Activated CD4-positive, alpha-beta memory T cell treated with anti-CD3 and anti-CD28 coated beads for 36 hours (primary cell): ENCODE results near the gene TAF1C. TPM values are rescaled to one million over a fixed set of nuclear protein-coding genes. Genes with fewer than 3 reads are reported as not detected.

ENCODE experiments used
- CTCF ChIA-PET: fragments of 350-600 bp; sonication (Branson Sonifier 250); formaldehyde crosslinking; loops from one replicate; lab custom pipeline; 2021; ENCODE audit warnings: antibody characterized with exemption, inconsistent platforms; lab: Charles Lee
- POLR2A ChIA-PET: fragments of 350-600 bp; sonication (Branson Sonifier 250); formaldehyde crosslinking; loops from one replicate; lab custom pipeline; 2021; ENCODE audit warnings: antibody characterized with exemption; lab: Charles Lee
- DNase-seq: peaks from one replicate; pipeline ENCODE4 v3.0.0-alpha.2; 2020
- H3K27ac Mint-ChIP-seq: one replicate; pipeline ENCODE4 v1.8.0; 2021; ENCODE audit warnings: mixed read lengths
- H3K27me3 Mint-ChIP-seq: one replicate; pipeline ENCODE4 v1.8.0; 2021; ENCODE audit warnings: mixed read lengths
- H3K36me3 Mint-ChIP-seq: one replicate; pipeline ENCODE4 v1.8.0; 2021; ENCODE audit warnings: mixed read lengths
- H3K4me1 Mint-ChIP-seq: one replicate; pipeline ENCODE4 v1.8.0; 2021; ENCODE audit warnings: low read depth, mixed read lengths
- H3K4me3 Mint-ChIP-seq: one replicate; pipeline ENCODE4 v1.8.0; 2021; ENCODE audit warnings: mild to moderate bottlenecking, mixed read lengths
- H3K9me3 Mint-ChIP-seq: one replicate; pipeline ENCODE4 v1.8.0; 2021; ENCODE audit warnings: mixed read lengths
- intact Hi-C: fragments of 100-400 bp; cut with micrococcal nuclease; formaldehyde crosslinking; loops from one replicate; pipeline ENCODE4 v1.15.1; 2023
- total RNA-seq, 2 experiments: library from RNA; stranded (reverse); gene quantifications; one replicate each; pipeline ENCODE4 v1.2.3, GENCODE V29; 2021

TAF1C gene
- total RNA-seq, 2 experiments from 2014 or later: 44.7 to 48.1 TPM

- no peaks in the 10 kb centered on the region for H3K9me3 Mint-ChIP-seq
- no peak for DNase-seq
- CTCF ChIA-PET: interaction anchor here (8.5 kb wide), 1 partner anchor 94 kb away, joined by 124 read pairs; no protein-coding TSS in a partner anchor
- peaks cover 9% of the 10 kb centered on the region for H3K36me3 Mint-ChIP-seq
- POLR2A ChIA-PET: no interaction called here
- intact Hi-C loops: loop anchor here (10.0 kb wide), 1 partner anchor 324 kb away; the partner anchor contains the start of gene MEAK7
- H3K4me1 Mint-ChIP-seq: peaks cover 32% of the 10 kb centered on the region
- H3K27me3 Mint-ChIP-seq: no peaks in the 10 kb centered on the region
- no peak overlapping the region for H3K4me3 Mint-ChIP-seq
- H3K27ac Mint-ChIP-seq: no peak overlapping the region
These were observed 6.2 kb downstream of the TAF1C start for GRCh38 chr16:84180519-84181140.

- Mint-ChIP-seq H3K36me3 (peaks cover 9% of the 10 kb centered on the region), H3K4me3 (no peak overlapping the region), H3K9me3 (no peaks in the 10 kb centered on the region), H3K27me3 (no peaks in the 10 kb centered on the region), H3K27ac (no peak overlapping the region), H3K4me1 (peaks cover 29% of the 10 kb centered on the region)
- no peak for DNase-seq
- ChIA-PET CTCF (interaction anchor here (0.7 to 8.5 kb wide), 3 partner anchors 94 to 293 kb away, joined by 3 to 124 read pairs (median 5); no protein-coding TSS in a partner anchor), POLR2A (no interaction called here)
- intact Hi-C loops: loop anchor here (5.0 to 10.0 kb wide), 3 partner anchors 62 to 325 kb away; partner anchors contain the start of genes MBTPS1 and MEAK7
These were observed 7.1 kb downstream of the TAF1C start for GRCh38 chr16:84179612-84180320.

GRCh38 chr16:84178892-84179611 is 7.8 kb downstream of the TAF1C start:
- POLR2A ChIA-PET: no interaction called here
- H3K36me3 Mint-ChIP-seq: peaks cover 9% of the 10 kb centered on the region
- intact Hi-C loops: loop anchor here (5.0 kb wide), 2 partner anchors 62 to 77 kb away; partner anchors contain the start of gene MBTPS1
- H3K27me3 Mint-ChIP-seq: peaks cover 5% of the 10 kb centered on the region
- no peaks in the 10 kb centered on the region for H3K9me3 Mint-ChIP-seq
- CTCF ChIA-PET: interaction anchor here (0.7 to 8.5 kb wide), 6 partner anchors 8 to 293 kb away, joined by 3 to 124 read pairs (median 6); partner anchors contain the start of gene TAF1C
- no peak overlapping the region for H3K4me3 Mint-ChIP-seq
- no peak overlapping the region for H3K27ac Mint-ChIP-seq
- no peak for DNase-seq
- H3K4me1 Mint-ChIP-seq: peaks cover 25% of the 10 kb centered on the region

DNA sequence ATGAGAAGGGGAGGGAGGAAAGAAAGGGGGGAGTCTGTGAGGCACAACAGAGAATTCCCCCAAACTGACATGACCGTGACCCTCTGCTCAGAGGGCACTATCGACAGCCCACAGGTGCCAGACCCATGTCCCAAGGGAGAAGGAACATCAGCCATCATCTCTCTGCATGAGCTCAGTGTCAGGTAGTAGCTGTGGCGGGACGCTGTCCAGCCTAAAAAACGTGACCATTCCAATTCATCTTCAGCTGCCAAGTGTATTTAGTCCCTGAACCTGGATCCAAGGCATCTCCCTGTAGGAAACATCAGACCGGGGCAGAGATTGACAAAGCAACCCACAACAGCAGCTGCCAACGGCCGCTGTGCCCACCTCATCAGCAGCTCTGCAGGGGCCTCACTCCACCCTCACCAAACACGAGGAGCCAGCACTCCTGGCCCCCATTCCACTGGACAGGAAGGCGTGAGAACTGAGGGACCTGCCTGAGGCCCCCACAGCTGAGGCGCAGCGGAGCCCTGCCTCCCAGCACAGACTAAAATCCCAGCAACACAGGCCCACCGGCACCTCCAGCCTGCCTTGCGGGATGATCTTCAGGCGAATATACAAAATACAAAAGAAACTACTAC is 8.6 kb downstream of the TAF1C start:
- Mint-ChIP-seq H3K27me3 (peaks cover 5% of the 10 kb centered on the region), H3K4me3 (no peak overlapping the region), H3K27ac (peak overlapping the region; percentile 70), H3K36me3 (peaks cover 9% of the 10 kb centered on the region), H3K4me1 (peaks cover 25% of the 10 kb centered on the region), H3K9me3 (no peaks in the 10 kb centered on the region)
- DNase-seq: no peak
- ChIA-PET CTCF (interaction anchor here (0.9 to 8.5 kb wide), 9 partner anchors 9 to 113 kb away, joined by 3 to 124 read pairs (median 5); partner anchors contain the start of genes MBTPS1 and TAF1C), POLR2A (interaction anchor here (0.6 to 1.2 kb wide), 2 partner anchors 11 to 34 kb away, joined by 5 read pairs; no protein-coding TSS in a partner anchor)
- intact Hi-C loops: loop anchor here (5.0 kb wide), 2 partner anchors 61 to 76 kb away; partner anchors contain the start of gene MBTPS1

DNA sequence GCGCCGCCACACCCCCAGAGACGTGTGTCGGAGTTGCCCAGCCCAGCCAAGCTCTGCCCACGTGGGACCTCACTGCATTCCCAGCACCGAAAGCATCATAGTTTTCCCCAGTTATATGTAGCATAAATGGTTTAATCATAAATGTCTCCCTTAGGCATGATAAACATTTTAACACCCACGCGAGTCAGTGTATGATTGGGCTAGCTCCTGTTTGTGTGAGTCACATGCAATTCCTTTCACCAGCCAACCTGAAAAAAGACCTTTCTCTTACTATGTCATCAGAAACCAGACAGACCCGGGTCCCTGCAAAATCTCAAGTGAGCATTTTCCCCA is 9.2 kb downstream of the TAF1C start:
- no peak overlapping the region for H3K4me3 Mint-ChIP-seq
- ChIA-PET CTCF (interaction anchor here (0.9 to 8.5 kb wide), 7 partner anchors 10 to 112 kb away, joined by 3 to 124 read pairs (median 6); partner anchors contain the start of genes MBTPS1 and TAF1C), POLR2A (interaction anchor here (0.6 to 1.2 kb wide), 2 partner anchors 11 to 34 kb away, joined by 5 read pairs; no protein-coding TSS in a partner anchor)
- peaks cover 7% of the 10 kb centered on the region for H3K36me3 Mint-ChIP-seq
- peaks cover 25% of the 10 kb centered on the region for H3K4me1 Mint-ChIP-seq
- peaks cover 5% of the 10 kb centered on the region for H3K27me3 Mint-ChIP-seq
- H3K27ac Mint-ChIP-seq: peak overlapping the region; percentile 70
- H3K9me3 Mint-ChIP-seq: no peaks in the 10 kb centered on the region
- peak; percentile 54 for DNase-seq
- intact Hi-C loops: loop anchor here (1.0 to 5.0 kb wide), 3 partner anchors 10 to 75 kb away; partner anchors contain the start of genes MBTPS1 and TAF1C

DNA sequence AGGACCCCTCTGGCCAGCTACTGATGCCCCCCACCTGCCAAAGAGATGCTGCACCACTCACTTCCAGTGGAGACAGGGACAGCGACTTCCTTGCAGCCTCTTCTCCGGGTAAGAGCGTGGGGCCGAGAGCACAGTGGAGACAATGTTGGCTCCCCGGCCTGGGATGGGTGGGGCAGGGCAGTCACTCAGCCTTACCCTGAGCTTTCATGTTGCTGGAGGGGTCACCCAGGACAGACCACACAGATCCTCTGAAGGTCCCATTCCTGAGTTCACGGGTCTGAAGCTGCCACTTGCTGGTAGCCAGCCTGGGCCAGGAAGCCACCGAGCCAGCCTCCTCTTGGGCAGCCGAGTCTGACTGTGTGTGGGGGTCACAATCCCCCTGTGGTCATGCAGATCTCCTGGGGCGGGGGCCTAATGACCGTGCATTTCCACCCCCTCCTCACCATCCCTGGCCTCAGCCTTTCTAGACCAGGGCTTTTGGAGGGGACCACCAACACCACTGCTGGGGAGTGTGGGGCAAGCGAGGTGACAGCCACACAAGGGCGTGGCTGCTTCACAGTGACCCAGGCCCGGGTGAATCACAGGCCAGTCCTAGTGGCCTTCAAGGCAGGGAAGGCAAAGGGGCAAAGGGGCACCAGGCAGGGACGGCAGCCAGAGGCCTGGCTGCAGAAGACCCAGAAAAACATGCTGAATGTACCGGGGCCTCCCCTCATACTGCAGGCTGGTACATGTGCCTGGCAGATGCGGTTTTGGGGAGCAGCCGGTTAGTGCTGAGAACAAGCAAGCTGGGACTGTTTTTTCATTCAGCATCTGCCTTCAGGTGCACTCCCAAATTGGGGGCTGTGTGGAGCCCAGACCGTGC is 10.4 kb downstream of the TAF1C start:
- Mint-ChIP-seq H3K27me3 (peaks cover 6% of the 10 kb centered on the region), H3K4me1 (peaks cover 25% of the 10 kb centered on the region), H3K27ac (no peak overlapping the region), H3K4me3 (no peak overlapping the region), H3K9me3 (no peaks in the 10 kb centered on the region), H3K36me3 (peaks cover 4% of the 10 kb centered on the region)
- POLR2A ChIA-PET: interaction anchor here (0.8 to 2.2 kb wide), 2 partner anchors 60 to 92 kb away, joined by 4 to 5 read pairs; partner anchors contain the start of gene MBTPS1
- intact Hi-C loops: loop anchor here (1.0 to 5.0 kb wide), 3 partner anchors 11 to 74 kb away; partner anchors contain the start of genes MBTPS1 and TAF1C
- CTCF ChIA-PET: interaction anchor here (0.6 to 8.5 kb wide), 18 partner anchors 8 to 220 kb away, joined by 3 to 124 read pairs (median 4); partner anchors contain the start of genes MBTPS1 and TAF1C
- DNase-seq: no peak

- peaks cover 6% of the 10 kb centered on the region for H3K27me3 Mint-ChIP-seq
- peak; percentile 79 for DNase-seq
- POLR2A ChIA-PET: interaction anchor here (0.8 to 2.2 kb wide), 2 partner anchors 59 to 91 kb away, joined by 4 to 5 read pairs; partner anchors contain the start of gene MBTPS1
- H3K4me1 Mint-ChIP-seq: peaks cover 25% of the 10 kb centered on the region
- H3K27ac Mint-ChIP-seq: no peak overlapping the region
- peaks cover 2% of the 10 kb centered on the region for H3K36me3 Mint-ChIP-seq
- intact Hi-C loops: loop anchor here (1.0 to 5.0 kb wide), 5 partner anchors 31 to 91 kb away; partner anchors contain the start of genes DNAAF1, HSDL1 and MBTPS1
- no peak overlapping the region for H3K4me3 Mint-ChIP-seq
- H3K9me3 Mint-ChIP-seq: no peaks in the 10 kb centered on the region
- CTCF ChIA-PET: interaction anchor here (0.6 to 8.5 kb wide), 25 partner anchors 9 to 219 kb away, joined by 3 to 124 read pairs (median 4); partner anchors contain the start of genes MBTPS1 and TAF1C
These were observed 11.3 kb downstream of the TAF1C start for GRCh38 chr16:84175350-84176081.

- Mint-ChIP-seq H3K36me3 (peaks cover 2% of the 10 kb centered on the region), H3K9me3 (no peaks in the 10 kb centered on the region)
These were observed 12.5 kb downstream of the TAF1C start for GRCh38 chr16:84174396-84174795.

GRCh38 chr16:84169765-84170310 is 17.0 kb downstream of the TAF1C start:
- CTCF ChIA-PET: interaction anchor here (0.7 to 2.3 kb wide), 5 partner anchors 17 to 107 kb away, joined by 3 to 16 read pairs (median 5); partner anchors contain the start of gene TAF1C
- no peaks in the 10 kb centered on the region for H3K9me3 Mint-ChIP-seq
- POLR2A ChIA-PET: interaction anchor here (1.1 kb wide), 1 partner anchor 53 kb away, joined by 3 read pairs; the partner anchor contains the start of gene MBTPS1
- no peak overlapping the region for H3K27ac Mint-ChIP-seq
- no peak overlapping the region for H3K4me3 Mint-ChIP-seq
- intact Hi-C loops: loop anchor here (5.0 kb wide), 1 partner anchor 887 kb away; no protein-coding TSS in a partner anchor
- peaks cover 7% of the 10 kb centered on the region for H3K4me1 Mint-ChIP-seq
- H3K36me3 Mint-ChIP-seq: no peaks in the 10 kb centered on the region
- H3K27me3 Mint-ChIP-seq: peaks cover 24% of the 10 kb centered on the region
- no peak for DNase-seq

More at GRCh38 chr16:84174396-84174795, 12.5 kb downstream of the TAF1C start:
- intact Hi-C loops: loop anchor here (2.0 kb wide), 1 partner anchor 30 kb away; the partner anchor contains the start of genes DNAAF1 and HSDL1
- DNase-seq: no peak
- Mint-ChIP-seq H3K27ac (no peak overlapping the region), H3K4me3 (no peak overlapping the region), H3K4me1 (peaks cover 25% of the 10 kb centered on the region), H3K27me3 (peaks cover 14% of the 10 kb centered on the region)
- CTCF ChIA-PET: interaction anchor here (0.7 to 8.5 kb wide), 14 partner anchors 8 to 110 kb away, joined by 3 to 124 read pairs (median 6); partner anchors contain the start of genes MBTPS1 and TAF1C
- POLR2A ChIA-PET: no interaction called here
